Esophagus squamous epithelium (tissue), 5 donors: ENCODE results near the gene ZNHIT2. TPM values are rescaled to one million over a fixed set of nuclear protein-coding genes. Genes with fewer than 3 reads are reported as not detected.
"Not testable (repeated sequence)": the region's sequence is repeated elsewhere in the genome, so short reads cannot be mapped to it uniquely, and the experiment has no call there.

Experiments
- DNase-seq: peaks from one replicate; lab custom pipeline; 2025; lab: John Stamatoyannopoulos, UW
- H3K27ac ChIP-seq, 4 donors: fragments of 200-600 bp; sonication (generic); one replicate each; pipeline ENCODE4 v1.5.1; 2016 to 2019; ENCODE audit warnings: mild to moderate bottlenecking in 1 of 4
- H3K27me3 ChIP-seq, 4 donors: fragments of 200-600 bp; sonication (generic); 1 replicate in 3 of 4; 2 replicates in 1 of 4; pipeline versions ENCODE4 v1.5.1 to v1.6.0; 2017 to 2021; ENCODE audit warnings: antibody characterized with exemption in 1 of 4
- H3K36me3 ChIP-seq, 3 donors: fragments of 200-600 bp; sonication (generic); one replicate each; pipeline ENCODE4 v1.5.1; 2016 to 2019
- H3K4me1 ChIP-seq, 3 donors: fragments of 200-600 bp; sonication (generic); one replicate each; pipeline ENCODE4 v1.5.1; 2017 to 2019
- H3K4me3 ChIP-seq, 4 donors: fragments of 200-600 bp; sonication (generic); 1 replicate in 3 of 4; 2 replicates in 1 of 4; pipeline ENCODE4 v1.5.1; 2016 to 2019; ENCODE audit warnings: mild to moderate bottlenecking in 2 of 4, moderate library complexity in 1 of 4
- H3K9me3 ChIP-seq, 3 donors: fragments of 200-600 bp; sonication (generic); one replicate each; pipeline ENCODE4 v1.5.1; 2016 to 2019
- POLR2A ChIP-seq, 4 donors: fragments of 450-650 bp; IDR thresholded peaks; one replicate each; pipeline ENCODE4 v1.6.1; 2017; ENCODE audit warnings: antibody characterized with exemption in 4 of 4, mild to moderate bottlenecking in 4 of 4, moderate library complexity in 3 of 4
- WGBS, 2 donors: methylation state at CpG; one replicate each; pipeline ENCODE4 v1.1.5; 2018; 5-methylcytosine and 5-hydroxymethylcytosine counted together
- intact Hi-C: fragments of 100-400 bp; cut with DNase I; formaldehyde crosslinking; loops from one replicate; pipeline ENCODE4 v1.15.0; 2022
- total RNA-seq, 4 donors: library from RNA; depleted of rRNA; stranded (reverse); fragments of >200 nt; gene quantifications; one replicate each; pipeline ENCODE4 v1.1.0, GENCODE V29; 2016
- TF ChIP-seq, protein P1 (sequence below), 6 experiments: fragments of 450-650 bp in 4 of 6; fragments of 200-600 bp in 2 of 6; sonication (generic) in 2 of 6; IDR thresholded peaks; one replicate each; pipeline ENCODE4 v1.5.1; 2016 to 2019; ENCODE audit warnings: antibody characterized with exemption in 6 of 6, mild to moderate bottlenecking in 4 of 6, moderate library complexity in 4 of 6
- donor health status: DM: yes; HTN: yes; CAD: no.

Gene ZNHIT2
- total RNA-seq, 4 donors from 2014 or later: 12.4 to 17.0 (median 16.5) TPM

DNA sequence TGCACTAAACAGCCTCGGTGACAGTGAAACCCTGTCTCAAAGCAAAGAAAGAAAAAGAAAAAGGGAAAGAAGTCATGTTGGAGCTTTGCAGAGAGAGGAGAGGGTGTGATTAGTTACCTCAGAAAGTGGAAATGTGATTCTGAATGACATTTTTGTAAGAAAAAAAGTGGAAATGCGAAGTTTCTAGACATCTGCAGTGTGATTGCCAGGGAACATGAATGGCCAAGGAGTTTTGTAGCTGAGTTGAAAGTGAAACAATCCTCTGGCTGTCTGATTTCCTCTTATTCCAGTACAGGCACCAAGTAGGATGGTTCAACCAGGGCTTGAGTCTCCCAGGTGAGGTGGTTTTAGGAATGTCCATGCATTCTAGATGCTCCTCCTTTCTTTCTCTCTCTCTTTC lies 34.6 kb upstream of the ZNHIT2 start:
- peak overlapping the region; percentile 16 to 90 (median 87) for H3K27ac ChIP-seq
- intact Hi-C loops: no loop called here
- no peak overlapping the region for H3K4me3 ChIP-seq
- no peaks in the 10 kb centered on the region for H3K27me3 ChIP-seq
- 71 to 77% methylated on average over 2 of the region's 2 CpGs for WGBS, 2 donors
- no peaks in the 10 kb centered on the region for H3K36me3 ChIP-seq
- H3K9me3 ChIP-seq: peaks cover 0 to 8% (median 0%) of the 10 kb centered on the region in 3 donors
- TF ChIP-seq, protein P1, sequence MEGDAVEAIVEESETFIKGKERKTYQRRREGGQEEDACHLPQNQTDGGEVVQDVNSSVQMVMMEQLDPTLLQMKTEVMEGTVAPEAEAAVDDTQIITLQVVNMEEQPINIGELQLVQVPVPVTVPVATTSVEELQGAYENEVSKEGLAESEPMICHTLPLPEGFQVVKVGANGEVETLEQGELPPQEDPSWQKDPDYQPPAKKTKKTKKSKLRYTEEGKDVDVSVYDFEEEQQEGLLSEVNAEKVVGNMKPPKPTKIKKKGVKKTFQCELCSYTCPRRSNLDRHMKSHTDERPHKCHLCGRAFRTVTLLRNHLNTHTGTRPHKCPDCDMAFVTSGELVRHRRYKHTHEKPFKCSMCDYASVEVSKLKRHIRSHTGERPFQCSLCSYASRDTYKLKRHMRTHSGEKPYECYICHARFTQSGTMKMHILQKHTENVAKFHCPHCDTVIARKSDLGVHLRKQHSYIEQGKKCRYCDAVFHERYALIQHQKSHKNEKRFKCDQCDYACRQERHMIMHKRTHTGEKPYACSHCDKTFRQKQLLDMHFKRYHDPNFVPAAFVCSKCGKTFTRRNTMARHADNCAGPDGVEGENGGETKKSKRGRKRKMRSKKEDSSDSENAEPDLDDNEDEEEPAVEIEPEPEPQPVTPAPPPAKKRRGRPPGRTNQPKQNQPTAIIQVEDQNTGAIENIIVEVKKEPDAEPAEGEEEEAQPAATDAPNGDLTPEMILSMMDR (IDR thresholded peaks at IDR 0.05): no peak
- no peak for TF ChIP-seq POLR2A (IDR thresholded peaks at IDR 0.05)
- DNase-seq: no peak
- H3K4me1 ChIP-seq: peaks cover 7 to 49% (median 16%) of the 10 kb centered on the region in 3 donors

DNA sequence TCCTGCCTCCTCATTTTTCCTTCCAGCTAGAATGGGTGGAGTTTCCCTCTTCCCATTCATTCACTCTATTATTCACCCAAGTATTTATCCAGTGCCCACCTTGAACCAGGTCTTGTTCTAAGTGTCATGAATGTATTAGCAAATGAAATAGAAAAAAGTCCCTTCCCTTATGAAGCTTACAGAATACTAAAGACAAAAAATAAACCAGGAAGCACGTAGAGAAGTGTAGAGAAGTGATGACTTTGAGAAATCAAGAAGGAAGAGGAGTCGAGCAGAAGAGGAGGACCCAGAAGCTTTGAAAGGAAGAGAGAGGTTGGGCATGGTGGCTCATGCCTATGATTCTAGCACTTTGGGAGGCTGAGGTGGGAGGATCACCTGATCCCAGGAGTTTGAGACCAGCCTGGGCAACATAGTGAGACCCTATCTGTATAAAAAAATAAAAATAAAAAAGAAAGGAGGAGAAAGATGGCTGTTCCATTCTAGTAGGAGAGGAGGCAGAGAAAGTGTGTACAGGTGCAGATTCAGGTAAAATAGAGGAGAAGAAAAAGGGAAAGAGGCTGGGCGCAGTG lies 33.9 kb upstream of the ZNHIT2 start:
- Histone ChIP-seq H3K9me3 (peaks cover 0 to 11% (median 0%) of the 10 kb centered on the region in 3 donors), H3K27me3 (no peaks in the 10 kb centered on the region), H3K27ac (peak overlapping the region; percentile 84 to 90 (median 87)), H3K36me3 (no peaks in the 10 kb centered on the region), H3K4me3 (no peak overlapping the region), H3K4me1 (peaks cover 7 to 49% (median 16%) of the 10 kb centered on the region in 3 donors)
- no peak for DNase-seq
- intact Hi-C loops: no loop called here
- WGBS, 2 donors: 56 to 59% methylated on average over 3 of the region's 3 CpGs
- TF ChIP-seq POLR2A (IDR thresholded peaks at IDR 0.05): no peak
- TF ChIP-seq, protein P1 (IDR thresholded peaks at IDR 0.05): no peak

DNA sequence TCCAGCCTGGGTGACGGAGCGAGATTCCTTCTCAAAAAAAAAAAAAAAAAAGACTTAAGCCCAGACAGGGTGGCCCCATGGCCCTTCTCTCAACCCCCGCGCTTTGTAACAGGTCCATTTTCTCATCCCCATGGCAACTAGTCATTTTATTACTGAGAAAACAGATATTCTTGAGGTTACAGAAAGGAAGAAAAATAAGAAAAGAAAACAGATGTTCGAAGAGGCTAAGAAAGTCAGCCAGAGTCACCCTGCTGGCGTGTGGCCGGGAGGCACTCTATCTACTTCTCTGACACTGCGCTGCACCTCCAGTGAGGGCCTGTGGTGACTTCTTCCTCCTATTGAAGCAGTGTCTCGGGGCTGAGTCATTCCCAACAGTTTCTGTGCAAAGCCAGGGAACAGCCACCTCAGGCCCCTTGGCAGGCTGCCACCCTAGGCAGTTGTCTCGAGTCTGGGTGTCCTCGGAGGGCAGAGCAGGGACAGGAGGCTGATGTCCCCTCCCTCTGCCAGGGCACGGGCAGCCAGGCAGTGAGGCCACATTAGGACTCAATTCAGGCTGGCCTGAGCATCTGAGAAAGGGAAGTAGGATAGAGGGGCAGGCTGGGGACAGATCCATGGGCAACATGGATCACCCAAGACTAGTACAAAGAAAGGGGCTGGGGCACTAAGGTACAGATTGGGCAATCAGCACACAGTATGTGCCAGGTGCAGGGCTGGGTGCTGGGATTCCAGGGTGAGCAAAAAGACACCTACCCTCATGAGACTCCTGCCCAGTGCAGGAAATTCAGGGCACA lies 33.2 kb upstream of the ZNHIT2 start:
- intact Hi-C loops: no loop called here
- TF ChIP-seq, protein P1 (IDR thresholded peaks at IDR 0.05): peak in 1 of 6 experiments; percentile 23
- peak in 1 of 4 donors; percentile 43 for TF ChIP-seq POLR2A (IDR thresholded peaks at IDR 0.05)
- no peaks in the 10 kb centered on the region for H3K27me3 ChIP-seq
- H3K4me3 ChIP-seq: peak overlapping the region in 1 of 4 donors; percentile 12
- H3K36me3 ChIP-seq: no peaks in the 10 kb centered on the region
- 15 to 35% methylated on average over 8 to 10 of the region's 12 CpGs for WGBS, 2 donors
- H3K27ac ChIP-seq: peak overlapping the region; percentile 84 to 90 (median 87)
- no peak for DNase-seq
- H3K9me3 ChIP-seq: peaks cover 0 to 11% (median 0%) of the 10 kb centered on the region in 3 donors
- H3K4me1 ChIP-seq: peaks cover 7 to 49% (median 16%) of the 10 kb centered on the region in 3 donors

DNA sequence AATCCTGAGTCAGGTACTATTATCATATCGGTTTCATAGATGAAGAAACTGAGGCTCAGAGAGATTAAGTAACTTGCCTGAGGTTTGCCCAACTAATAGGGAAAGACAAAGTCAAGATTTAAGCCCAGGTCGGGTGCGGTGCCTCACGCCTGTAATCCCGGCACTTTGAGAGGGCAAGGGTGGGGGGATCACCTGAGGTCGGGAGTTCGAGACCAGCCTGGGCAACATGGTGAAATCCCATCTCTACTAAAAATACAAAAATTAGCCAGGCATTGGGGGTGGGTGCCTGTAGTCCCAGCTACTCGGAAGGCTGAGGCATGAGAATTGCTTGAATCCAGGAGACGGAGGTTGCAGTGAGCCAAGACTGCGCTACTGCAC lies 32.6 kb upstream of the ZNHIT2 start:
- DNase-seq, H3K4me3 ChIP-seq, intact Hi-C loops, H3K27me3 ChIP-seq, H3K36me3 ChIP-seq: not testable (repeated sequence)
- 58 to 59% methylated on average over 10 of the region's 10 CpGs for WGBS, 2 donors
- Histone ChIP-seq H3K4me1 (peaks cover 7 to 49% (median 16%) of the 10 kb centered on the region in 3 donors), H3K27ac (peak overlapping the region; percentile 84 to 90 (median 87)), H3K9me3 (peaks cover 0 to 11% (median 0%) of the 10 kb centered on the region in 3 donors)

GRCh38 chr11:65148657-65149056 lies 31.2 kb upstream of the ZNHIT2 start:
- Histone ChIP-seq H3K4me1 (peaks cover 7 to 49% (median 16%) of the 10 kb centered on the region in 3 donors), H3K4me3 (no peak overlapping the region), H3K27ac (peak overlapping the region in 2 of 4 donors; percentile 67 to 86), H3K9me3 (peaks cover 0 to 11% (median 0%) of the 10 kb centered on the region in 3 donors), H3K36me3 (no peaks in the 10 kb centered on the region), H3K27me3 (no peaks in the 10 kb centered on the region)
- intact Hi-C loops: no loop called here
- DNase-seq: no peak
- no peak for TF ChIP-seq POLR2A (IDR thresholded peaks at IDR 0.05)
- TF ChIP-seq, protein P1 (IDR thresholded peaks at IDR 0.05): no peak
- WGBS, 2 donors: 61% methylated on average over 4 of the region's 5 CpGs; no CpG with 5 or more reads in 1 of the 2 donors
